ENCODE measurements around the gene EPHA1. TPM values are rescaled to one million over a fixed set of nuclear protein-coding genes. Genes with fewer than 3 reads are reported as not detected.
A peak's percentile ranks its signal among the peaks of the same experiment; 100 is the strongest.

The EPHA1 gene
- total and polyA plus RNA-seq, 2 of the 4 experiments (the other 2 are of a cell fraction), result 0.10 TPM; not detected in 1

DNA sequence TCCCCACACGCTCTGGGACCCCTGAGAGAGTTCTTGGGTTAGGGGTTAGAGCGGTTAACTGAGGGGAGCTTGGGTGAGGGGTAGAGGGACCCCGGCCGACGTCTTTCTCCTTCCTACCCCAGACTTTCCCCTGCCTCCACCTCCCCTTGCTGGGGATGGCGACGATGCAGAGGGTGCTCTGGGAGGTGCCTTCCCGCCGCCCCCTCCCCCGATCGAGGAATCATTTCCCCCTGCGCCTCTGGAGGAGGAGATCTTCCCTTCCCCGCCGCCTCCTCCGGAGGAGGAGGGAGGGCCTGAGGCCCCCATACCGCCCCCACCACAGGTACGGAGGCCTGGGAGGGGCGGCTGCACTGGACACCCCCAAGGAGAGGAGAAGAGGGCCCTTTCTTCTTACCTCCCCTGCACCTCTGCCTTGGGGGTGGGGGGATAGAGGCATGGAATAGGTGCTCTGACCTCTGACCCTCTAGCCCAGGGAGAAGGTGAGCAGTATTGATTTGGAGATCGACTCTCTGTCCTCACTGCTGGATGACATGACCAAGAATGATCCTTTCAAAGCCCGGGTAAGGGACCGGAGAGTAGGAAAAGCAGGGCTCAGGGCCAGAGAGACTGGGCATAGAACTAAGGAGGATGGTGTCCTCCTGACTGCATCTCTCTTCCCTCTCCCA lies 26.4 kb downstream of the EPHA1 start:
- Histone ChIP-seq H2BK20ac (ENCODE audit: low read depth, low read length) (no peak overlapping the region), H3K4me3 (ENCODE audit: insufficient read depth, low read depth, low read length) (peak overlapping the region; percentile 68), H3K79me1 (ENCODE audit: low read depth in 1 of 2, low read length in 2 of 2) (peaks cover 16 to 60% of the 10 kb centered on the region in 2 experiments), H3K9ac (ENCODE audit: low read depth, low read length) (peak overlapping the region; percentile 97), H3K18ac (ENCODE audit: low read depth, low read length) (peak overlapping the region; percentile 34; the same call in 1 of the 2 replicates), H3K27me3 (ENCODE audit: control insufficient read depth, insufficient read depth, low read length) (no peaks in the 10 kb centered on the region), H3K23ac (ENCODE audit: low read depth, low read length) (peak overlapping the region; percentile 91), H2AK9ac (replicated peaks; ENCODE audit: low read depth, low read length, poor library complexity) (peak overlapping the region; percentile 97), H2AFZ (replicated peaks; ENCODE audit: low read length, poor library complexity) (peak overlapping the region; percentile 73), H3K9me1 (ENCODE audit: insufficient read depth, low read length) (peaks cover 28% of the 10 kb centered on the region), H3K36me3 (ENCODE audit: control insufficient read depth, insufficient read depth, low read length) (peaks cover 46% of the 10 kb centered on the region), H4K91ac (ENCODE audit: insufficient read depth, low read depth, low read length) (peak overlapping the region; percentile 83), H3K56ac (ENCODE audit: extremely low read depth, insufficient read depth, low read length) (peak overlapping the region; percentile 93), H3K9me3 (ENCODE audit: control insufficient read depth, insufficient read depth, low read length) (no peaks in the 10 kb centered on the region), H2BK5ac (ENCODE audit: low read depth, low read length, poor library complexity, severe bottlenecking) (peak overlapping the region; percentile 77), H4K20me1 (ENCODE audit: insufficient read depth, low read length) (peaks cover 55% of the 10 kb centered on the region), H2BK15ac (ENCODE audit: low read depth, low read length) (no peak overlapping the region), H2AK5ac (ENCODE audit: low read depth, low read length) (peak overlapping the region; percentile 54), H3K4me2 (ENCODE audit: low read depth, low read length) (peak overlapping the region; percentile 93), H4K8ac (ENCODE audit: low read depth in 2 of 2, low read length in 2 of 2) (peak overlapping the region; percentile 66 to 71; a peak in 3 of 4 replicates), H3K27ac (ENCODE audit: insufficient read depth, low read length) (peak overlapping the region; percentile 100), H3K14ac (replicated peaks; ENCODE audit: low read depth, low read length) (peak overlapping the region; percentile 97), H3K4me1 (ENCODE audit: control insufficient read depth, insufficient read depth, low read length) (peaks cover 33% of the 10 kb centered on the region), H2BK120ac (ENCODE audit: low read depth, low read length) (0 out of 2 replicates have a peak overlapping the region, but pooled peaks have one; percentile 5), H4K5ac (ENCODE audit: low read depth, low read length) (peak overlapping the region; percentile 13; the same call in 1 of the 2 replicates), H3K4ac (ENCODE audit: low read depth, low read length) (peak overlapping the region; percentile 90)
- ATAC-seq (ENCODE audit: low read depth) (no peak), DNase-seq (no peak)
- CTCF ChIA-PET, result no interaction called here
- no TSS peak for BruUV-seq (replicated peaks)
- intact Hi-C loops (cut with micrococcal nuclease) (loop anchor here (5.0 kb wide), 2 partner anchors 140 to 820 kb away; no protein-coding TSS in a partner anchor), dilution Hi-C loops (cut with HindIII; ENCODE audit: low sequenced_read_pairs, unreplicated experiment) (no loop called here), in situ Hi-C loops (cut with MboI; ENCODE audit: low sequenced_read_pairs) (no loop called here)
- POLR2A ChIA-PET (ENCODE audit: unreplicated experiment), result no interaction called here
- WGBS, 2 experiments (ENCODE audit: extremely low coverage in 2 of 2, insufficient read length in 1 of 2), result no CpG with 5 or more reads among the region's 21 CpGs
- no peak for TF ChIP-seq FOS (IDR thresholded peaks at IDR 0.05; ENCODE audit: low read depth, low read length)
- no peak for TF ChIP-seq SMC3 (IDR thresholded peaks at IDR 0.05; ENCODE audit: low read depth, low read length)
- no peak for TF ChIP-seq POLR2A (IDR thresholded peaks at IDR 0.05; ENCODE audit: low read depth, low read length)
- TF ChIP-seq MAFK (IDR thresholded peaks at IDR 0.05; ENCODE audit: low read depth, low read length), result no peak
- TF ChIP-seq BHLHE40 (IDR thresholded peaks at IDR 0.05; ENCODE audit: low read depth, low read length), result no peak
- TF ChIP-seq RFX5 (IDR thresholded peaks at IDR 0.05; ENCODE audit: low read depth, low read length), result no peak
- no peak for TF ChIP-seq CEBPB (IDR thresholded peaks at IDR 0.05; ENCODE audit: low read depth, low read length)
- no peak for TF ChIP-seq MXI1 (IDR thresholded peaks at IDR 0.05; ENCODE audit: borderline replicate concordance, low read depth, low read length)
- no peak for TF ChIP-seq MAZ (IDR thresholded peaks at IDR 0.05; ENCODE audit: borderline replicate concordance, low read depth, low read length)
- TF ChIP-seq, protein P1, sequence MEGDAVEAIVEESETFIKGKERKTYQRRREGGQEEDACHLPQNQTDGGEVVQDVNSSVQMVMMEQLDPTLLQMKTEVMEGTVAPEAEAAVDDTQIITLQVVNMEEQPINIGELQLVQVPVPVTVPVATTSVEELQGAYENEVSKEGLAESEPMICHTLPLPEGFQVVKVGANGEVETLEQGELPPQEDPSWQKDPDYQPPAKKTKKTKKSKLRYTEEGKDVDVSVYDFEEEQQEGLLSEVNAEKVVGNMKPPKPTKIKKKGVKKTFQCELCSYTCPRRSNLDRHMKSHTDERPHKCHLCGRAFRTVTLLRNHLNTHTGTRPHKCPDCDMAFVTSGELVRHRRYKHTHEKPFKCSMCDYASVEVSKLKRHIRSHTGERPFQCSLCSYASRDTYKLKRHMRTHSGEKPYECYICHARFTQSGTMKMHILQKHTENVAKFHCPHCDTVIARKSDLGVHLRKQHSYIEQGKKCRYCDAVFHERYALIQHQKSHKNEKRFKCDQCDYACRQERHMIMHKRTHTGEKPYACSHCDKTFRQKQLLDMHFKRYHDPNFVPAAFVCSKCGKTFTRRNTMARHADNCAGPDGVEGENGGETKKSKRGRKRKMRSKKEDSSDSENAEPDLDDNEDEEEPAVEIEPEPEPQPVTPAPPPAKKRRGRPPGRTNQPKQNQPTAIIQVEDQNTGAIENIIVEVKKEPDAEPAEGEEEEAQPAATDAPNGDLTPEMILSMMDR (conservative IDR thresholded peaks at IDR 0.05; ENCODE audit: low read depth, low read length), result no peak

Data from IMR-90 (cell line).